ENCODE data around the gene FBXL7.

The FBXL7 gene

DNA sequence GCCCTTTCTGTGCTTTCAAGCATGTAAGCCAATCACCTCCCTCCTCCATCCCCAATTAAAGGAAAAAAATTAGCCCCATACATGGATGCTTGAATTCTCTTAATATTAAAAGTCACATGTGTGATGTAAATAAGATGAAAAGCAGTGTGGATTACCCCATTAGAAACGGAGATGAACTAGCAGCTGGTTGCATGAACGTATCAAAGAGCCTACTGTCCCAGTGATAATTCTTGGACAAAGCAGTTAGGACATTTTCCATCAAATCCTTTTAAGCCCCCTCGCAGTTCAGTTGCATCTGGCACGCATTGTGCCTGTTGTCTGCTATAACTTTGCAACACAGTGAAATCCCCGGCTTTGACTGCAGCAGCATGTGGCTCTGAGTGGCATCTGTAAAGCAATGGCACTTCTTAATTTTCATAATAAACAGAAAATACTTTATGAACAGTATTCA, 285.6 kb downstream of the FBXL7 start:
- H3K36me3 ChIP-seq (ENCODE audit: control insufficient read depth in 2 of 2, insufficient read depth in 2 of 2, low read length in 2 of 2) = no peaks in the 10 kb centered on the region
- no peak overlapping the region for H3K9ac ChIP-seq (ENCODE audit: low read depth in 1 of 2, low read length in 2 of 2)
- no peaks in the 10 kb centered on the region for H3K27me3 ChIP-seq (ENCODE audit: control insufficient read depth in 2 of 2, insufficient read depth in 2 of 2, low read length in 2 of 2)
- no peaks in the 10 kb centered on the region for H3K9me3 ChIP-seq (ENCODE audit: control insufficient read depth in 2 of 2, low read length in 2 of 2)
- H3K4me1 ChIP-seq (ENCODE audit: control insufficient read depth in 2 of 2, insufficient read depth in 2 of 2, low read length in 2 of 2) = no peaks in the 10 kb centered on the region
- no peak overlapping the region for H3K27ac ChIP-seq (ENCODE audit: low read depth in 2 of 2, low read length in 2 of 2)
- no peak overlapping the region for H3K4me3 ChIP-seq (ENCODE audit: low read length in 2 of 2)

DNA sequence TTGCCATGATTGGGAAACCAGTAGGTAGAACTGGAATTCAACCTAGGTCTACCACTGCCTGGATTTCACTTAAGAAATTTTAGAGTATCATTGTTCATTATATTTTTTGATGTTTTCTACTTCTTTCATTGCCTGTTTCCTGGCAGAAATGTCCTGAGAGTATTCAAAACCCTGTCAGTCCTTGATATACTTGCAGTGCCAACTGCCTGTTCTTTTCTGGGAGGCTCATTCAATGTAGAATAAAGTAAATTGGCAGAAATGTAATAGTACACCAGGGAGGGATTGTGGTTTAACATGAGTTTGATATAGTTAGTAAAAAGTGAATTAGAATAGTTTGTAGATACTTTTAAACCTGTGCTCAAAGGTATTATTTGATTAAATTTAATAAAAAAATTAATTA, 286.3 kb downstream of the FBXL7 start:
- Histone ChIP-seq H3K4me3 (ENCODE audit: low read length in 2 of 2) (no peak overlapping the region), H3K27ac (ENCODE audit: low read depth in 2 of 2, low read length in 2 of 2) (no peak overlapping the region), H3K9ac (ENCODE audit: low read depth in 1 of 2, low read length in 2 of 2) (no peak overlapping the region), H3K27me3 (ENCODE audit: control insufficient read depth in 2 of 2, insufficient read depth in 2 of 2, low read length in 2 of 2) (no peaks in the 10 kb centered on the region), H3K4me1 (ENCODE audit: control insufficient read depth in 2 of 2, insufficient read depth in 2 of 2, low read length in 2 of 2) (no peaks in the 10 kb centered on the region), H3K36me3 (ENCODE audit: control insufficient read depth in 2 of 2, insufficient read depth in 2 of 2, low read length in 2 of 2) (no peaks in the 10 kb centered on the region), H3K9me3 (ENCODE audit: control insufficient read depth in 2 of 2, low read length in 2 of 2) (no peaks in the 10 kb centered on the region)

GRCh38 chr5:15786884-15787283, 286.9 kb downstream of the FBXL7 start:
- no peaks in the 10 kb centered on the region for H3K4me1 ChIP-seq (ENCODE audit: control insufficient read depth in 2 of 2, insufficient read depth in 2 of 2, low read length in 2 of 2)
- no peaks in the 10 kb centered on the region for H3K36me3 ChIP-seq (ENCODE audit: control insufficient read depth in 2 of 2, insufficient read depth in 2 of 2, low read length in 2 of 2)
- no peaks in the 10 kb centered on the region for H3K27me3 ChIP-seq (ENCODE audit: control insufficient read depth in 2 of 2, insufficient read depth in 2 of 2, low read length in 2 of 2)
- no peak overlapping the region for H3K4me3 ChIP-seq (ENCODE audit: low read length in 2 of 2)
- no peak overlapping the region for H3K27ac ChIP-seq (ENCODE audit: low read depth in 2 of 2, low read length in 2 of 2)
- no peak overlapping the region for H3K9ac ChIP-seq (ENCODE audit: low read depth in 1 of 2, low read length in 2 of 2)
- no peaks in the 10 kb centered on the region for H3K9me3 ChIP-seq (ENCODE audit: control insufficient read depth in 2 of 2, low read length in 2 of 2)

GRCh38 chr5:15787681-15788080, 287.7 kb downstream of the FBXL7 start:
- H3K36me3 ChIP-seq (ENCODE audit: control insufficient read depth in 2 of 2, insufficient read depth in 2 of 2, low read length in 2 of 2) = no peaks in the 10 kb centered on the region
- no peaks in the 10 kb centered on the region for H3K9me3 ChIP-seq (ENCODE audit: control insufficient read depth in 2 of 2, low read length in 2 of 2)
- no peak overlapping the region for H3K27ac ChIP-seq (ENCODE audit: low read depth in 2 of 2, low read length in 2 of 2)
- no peak overlapping the region for H3K9ac ChIP-seq (ENCODE audit: low read depth in 1 of 2, low read length in 2 of 2)
- no peaks in the 10 kb centered on the region for H3K4me1 ChIP-seq (ENCODE audit: control insufficient read depth in 2 of 2, insufficient read depth in 2 of 2, low read length in 2 of 2)
- no peak overlapping the region for H3K4me3 ChIP-seq (ENCODE audit: low read length in 2 of 2)
- no peaks in the 10 kb centered on the region for H3K27me3 ChIP-seq (ENCODE audit: control insufficient read depth in 2 of 2, insufficient read depth in 2 of 2, low read length in 2 of 2)

DNA sequence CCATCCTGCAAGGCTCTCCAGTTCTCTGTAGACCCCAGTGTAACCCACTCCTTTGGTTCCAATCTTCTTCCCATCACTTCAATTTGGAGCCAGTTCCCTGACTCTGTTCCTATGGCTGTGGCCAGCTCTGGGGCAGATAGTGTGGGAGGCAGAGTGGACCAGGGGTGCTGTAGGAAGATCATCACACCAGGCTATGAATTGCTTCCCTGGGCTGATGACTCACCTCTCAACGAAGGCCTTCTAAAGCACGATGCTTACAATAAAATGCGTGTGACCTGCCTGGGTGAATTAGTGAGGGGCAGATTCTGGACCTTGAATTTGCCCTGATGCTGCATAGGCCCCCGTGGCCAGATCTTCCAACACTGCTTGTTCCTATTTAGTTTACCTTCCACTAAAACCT, 289.7 kb downstream of the FBXL7 start:
- Histone ChIP-seq H3K4me3 (ENCODE audit: low read length in 2 of 2) (no peak overlapping the region), H3K27me3 (ENCODE audit: control insufficient read depth in 2 of 2, insufficient read depth in 2 of 2, low read length in 2 of 2) (no peaks in the 10 kb centered on the region), H3K9me3 (ENCODE audit: control insufficient read depth in 2 of 2, low read length in 2 of 2) (no peaks in the 10 kb centered on the region), H3K4me1 (ENCODE audit: control insufficient read depth in 2 of 2, insufficient read depth in 2 of 2, low read length in 2 of 2) (no peaks in the 10 kb centered on the region), H3K36me3 (ENCODE audit: control insufficient read depth in 2 of 2, insufficient read depth in 2 of 2, low read length in 2 of 2) (no peaks in the 10 kb centered on the region), H3K27ac (ENCODE audit: low read depth in 2 of 2, low read length in 2 of 2) (no peak overlapping the region), H3K9ac (ENCODE audit: low read depth in 1 of 2, low read length in 2 of 2) (no peak overlapping the region)

DNA sequence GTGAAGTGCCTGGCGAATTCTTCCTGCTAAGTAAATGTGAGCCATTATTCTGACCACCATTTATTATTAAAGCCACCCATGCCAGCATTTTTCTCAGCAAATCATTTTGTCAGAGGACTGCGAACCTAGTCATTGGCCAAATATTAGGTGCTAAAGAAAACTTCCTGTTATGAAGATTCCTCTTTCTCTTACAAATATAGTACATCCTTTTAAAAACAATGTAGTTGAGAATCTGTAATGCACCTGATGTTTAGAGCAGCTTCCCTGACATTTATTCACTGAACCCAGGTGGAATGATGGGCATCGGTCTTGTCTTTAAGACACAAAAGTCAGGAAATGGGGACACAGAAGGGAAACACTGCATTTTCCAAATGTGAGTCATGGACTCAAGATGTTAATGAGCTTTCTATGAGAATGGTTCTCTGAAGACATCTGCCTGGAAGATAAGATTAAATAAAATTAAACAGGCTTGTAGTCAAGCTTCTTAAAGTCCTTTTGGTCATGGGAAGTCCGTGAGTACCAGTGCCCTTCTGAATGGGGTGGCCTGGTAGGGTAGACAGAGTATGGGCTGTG, 290.6 kb downstream of the FBXL7 start:
- Histone ChIP-seq H3K36me3 (ENCODE audit: control insufficient read depth in 2 of 2, insufficient read depth in 2 of 2, low read length in 2 of 2) (no peaks in the 10 kb centered on the region), H3K4me1 (ENCODE audit: control insufficient read depth in 2 of 2, insufficient read depth in 2 of 2, low read length in 2 of 2) (no peaks in the 10 kb centered on the region), H3K4me3 (ENCODE audit: low read length in 2 of 2) (no peak overlapping the region), H3K27me3 (ENCODE audit: control insufficient read depth in 2 of 2, insufficient read depth in 2 of 2, low read length in 2 of 2) (no peaks in the 10 kb centered on the region), H3K9me3 (ENCODE audit: control insufficient read depth in 2 of 2, low read length in 2 of 2) (no peaks in the 10 kb centered on the region), H3K9ac (ENCODE audit: low read depth in 1 of 2, low read length in 2 of 2) (no peak overlapping the region), H3K27ac (ENCODE audit: low read depth in 2 of 2, low read length in 2 of 2) (no peak overlapping the region)

DNA sequence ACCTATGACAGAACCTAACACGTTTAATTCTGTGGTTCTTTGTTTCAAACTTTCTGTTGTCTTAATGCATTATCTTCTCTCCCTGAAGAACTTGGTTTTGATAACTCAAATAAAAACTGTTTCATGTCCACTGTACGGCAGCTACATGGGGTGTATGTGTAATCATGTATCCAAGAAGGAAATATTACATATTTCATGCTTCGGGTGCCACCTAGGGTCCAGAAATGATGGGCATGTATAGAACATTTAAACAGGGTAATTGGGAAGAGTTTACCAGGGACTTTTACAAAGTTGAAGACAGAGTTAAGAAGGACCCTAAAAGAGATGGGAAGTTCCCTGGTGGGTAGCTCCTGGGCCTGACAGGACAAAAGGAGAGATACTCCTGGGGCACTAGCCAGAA, 291.3 kb downstream of the FBXL7 start:
- Histone ChIP-seq H3K4me1 (ENCODE audit: control insufficient read depth in 2 of 2, insufficient read depth in 2 of 2, low read length in 2 of 2) (no peaks in the 10 kb centered on the region), H3K27me3 (ENCODE audit: control insufficient read depth in 2 of 2, insufficient read depth in 2 of 2, low read length in 2 of 2) (no peaks in the 10 kb centered on the region), H3K9me3 (ENCODE audit: control insufficient read depth in 2 of 2, low read length in 2 of 2) (no peaks in the 10 kb centered on the region), H3K36me3 (ENCODE audit: control insufficient read depth in 2 of 2, insufficient read depth in 2 of 2, low read length in 2 of 2) (no peaks in the 10 kb centered on the region), H3K27ac (ENCODE audit: low read depth in 2 of 2, low read length in 2 of 2) (no peak overlapping the region), H3K4me3 (ENCODE audit: low read length in 2 of 2) (no peak overlapping the region), H3K9ac (ENCODE audit: low read depth in 1 of 2, low read length in 2 of 2) (no peak overlapping the region)

DNA sequence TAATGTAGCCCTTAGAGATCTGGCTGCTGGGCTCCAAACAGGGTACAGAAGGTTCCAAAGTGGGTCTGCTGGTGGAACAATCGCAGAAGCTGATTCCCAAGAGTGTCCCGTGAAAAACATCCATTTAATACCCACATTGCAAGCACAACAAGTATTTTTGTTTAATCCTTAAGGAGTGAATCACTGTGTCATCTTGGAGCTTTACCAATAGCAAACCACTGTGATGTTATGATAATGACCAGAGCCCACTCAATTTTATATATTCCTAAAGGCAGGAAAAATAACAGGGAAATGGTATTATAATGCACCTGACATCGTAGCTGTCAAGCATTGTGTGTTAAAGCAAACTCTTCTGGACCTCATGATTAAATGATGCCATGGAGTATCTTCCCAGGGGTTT, 291.9 kb downstream of the FBXL7 start:
- H3K27ac ChIP-seq (ENCODE audit: low read depth in 2 of 2, low read length in 2 of 2) = no peak overlapping the region
- H3K36me3 ChIP-seq (ENCODE audit: control insufficient read depth in 2 of 2, insufficient read depth in 2 of 2, low read length in 2 of 2) = no peaks in the 10 kb centered on the region
- H3K9me3 ChIP-seq (ENCODE audit: control insufficient read depth in 2 of 2, low read length in 2 of 2) = no peaks in the 10 kb centered on the region
- H3K9ac ChIP-seq (ENCODE audit: low read depth in 1 of 2, low read length in 2 of 2) = no peak overlapping the region
- no peak overlapping the region for H3K4me3 ChIP-seq (ENCODE audit: low read length in 2 of 2)
- no peaks in the 10 kb centered on the region for H3K27me3 ChIP-seq (ENCODE audit: control insufficient read depth in 2 of 2, insufficient read depth in 2 of 2, low read length in 2 of 2)
- H3K4me1 ChIP-seq (ENCODE audit: control insufficient read depth in 2 of 2, insufficient read depth in 2 of 2, low read length in 2 of 2) = no peaks in the 10 kb centered on the region

GRCh38 chr5:15794052-15794985, 294.3 kb downstream of the FBXL7 start:
- Histone ChIP-seq H3K36me3 (ENCODE audit: control insufficient read depth in 2 of 2, insufficient read depth in 2 of 2, low read length in 2 of 2) (no peaks in the 10 kb centered on the region), H3K27ac (ENCODE audit: low read depth in 2 of 2, low read length in 2 of 2) (no peak overlapping the region), H3K27me3 (ENCODE audit: control insufficient read depth in 2 of 2, insufficient read depth in 2 of 2, low read length in 2 of 2) (no peaks in the 10 kb centered on the region), H3K4me1 (ENCODE audit: control insufficient read depth in 2 of 2, insufficient read depth in 2 of 2, low read length in 2 of 2) (no peaks in the 10 kb centered on the region), H3K4me3 (ENCODE audit: low read length in 2 of 2) (no peak overlapping the region), H3K9me3 (ENCODE audit: control insufficient read depth in 2 of 2, low read length in 2 of 2) (no peaks in the 10 kb centered on the region), H3K9ac (ENCODE audit: low read depth in 1 of 2, low read length in 2 of 2) (no peak overlapping the region)

- Histone ChIP-seq H3K27ac (ENCODE audit: low read depth in 2 of 2, low read length in 2 of 2) (no peak overlapping the region), H3K9me3 (ENCODE audit: control insufficient read depth in 2 of 2, low read length in 2 of 2) (no peaks in the 10 kb centered on the region), H3K4me1 (ENCODE audit: control insufficient read depth in 2 of 2, insufficient read depth in 2 of 2, low read length in 2 of 2) (no peaks in the 10 kb centered on the region)
Measured at GRCh38 chr5:15796096-15796495, 296.1 kb downstream of the FBXL7 start.

More at GRCh38 chr5:15796096-15796495, 296.1 kb downstream of the FBXL7 start:
- H3K27me3 ChIP-seq (ENCODE audit: control insufficient read depth in 2 of 2, insufficient read depth in 2 of 2, low read length in 2 of 2) = no peaks in the 10 kb centered on the region
- no peak overlapping the region for H3K4me3 ChIP-seq (ENCODE audit: low read length in 2 of 2)
- H3K9ac ChIP-seq (ENCODE audit: low read depth in 1 of 2, low read length in 2 of 2) = no peak overlapping the region
- H3K36me3 ChIP-seq (ENCODE audit: control insufficient read depth in 2 of 2, insufficient read depth in 2 of 2, low read length in 2 of 2) = no peaks in the 10 kb centered on the region

Measured in mucosa of rectum (tissue), 2 donors.